ENCODE measurements around the gene CAMSAP1. TPM values are rescaled to one million over a fixed set of nuclear protein-coding genes. Genes with fewer than 3 reads are reported as not detected.

CAMSAP1 gene
- total RNA-seq, 2 donors from 2014 or later = 19.4 to 21.4 TPM

DNA sequence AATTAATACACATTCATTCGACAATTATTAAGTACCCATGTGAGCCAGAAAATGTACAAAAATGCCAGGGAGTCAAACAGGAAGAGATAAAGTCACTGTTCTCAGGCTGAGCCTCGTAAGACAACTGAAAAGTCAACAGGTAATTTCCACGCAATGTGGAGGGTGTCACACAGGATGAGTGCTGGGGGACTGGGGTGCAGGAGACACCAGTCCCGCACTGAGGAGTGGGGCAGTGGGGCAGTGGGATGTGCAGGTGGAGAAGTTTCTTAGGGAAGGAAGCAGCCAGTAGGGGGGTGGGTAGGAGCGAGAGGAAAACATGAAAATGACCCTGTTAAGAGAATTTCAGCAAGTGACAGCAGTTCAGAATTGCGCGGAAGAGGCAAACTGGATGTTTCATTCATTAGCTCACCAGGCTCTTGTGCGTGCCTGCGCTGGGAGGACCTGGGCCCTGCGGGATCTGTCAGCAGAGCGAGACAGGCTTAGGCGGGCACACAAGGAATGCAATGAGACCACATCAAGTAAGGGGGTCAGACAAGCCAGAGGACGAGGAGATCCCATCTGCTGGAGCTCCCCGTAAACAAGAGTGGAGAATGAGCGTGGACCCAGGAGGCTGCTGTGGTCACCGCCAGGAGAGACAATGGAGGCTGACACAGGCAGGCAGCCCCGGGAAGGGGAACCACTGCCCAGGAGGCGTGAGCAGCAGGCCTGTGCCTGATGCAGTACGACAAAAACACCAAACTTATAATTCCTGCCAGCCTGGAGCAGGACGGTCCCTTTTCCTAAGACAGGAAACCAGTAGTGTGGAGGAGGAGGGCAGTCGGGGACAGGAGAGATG is 21.0 kb downstream of the CAMSAP1 start:
- no peaks in the 10 kb centered on the region for H3K27me3 ChIP-seq
- TF ChIP-seq, protein P1, sequence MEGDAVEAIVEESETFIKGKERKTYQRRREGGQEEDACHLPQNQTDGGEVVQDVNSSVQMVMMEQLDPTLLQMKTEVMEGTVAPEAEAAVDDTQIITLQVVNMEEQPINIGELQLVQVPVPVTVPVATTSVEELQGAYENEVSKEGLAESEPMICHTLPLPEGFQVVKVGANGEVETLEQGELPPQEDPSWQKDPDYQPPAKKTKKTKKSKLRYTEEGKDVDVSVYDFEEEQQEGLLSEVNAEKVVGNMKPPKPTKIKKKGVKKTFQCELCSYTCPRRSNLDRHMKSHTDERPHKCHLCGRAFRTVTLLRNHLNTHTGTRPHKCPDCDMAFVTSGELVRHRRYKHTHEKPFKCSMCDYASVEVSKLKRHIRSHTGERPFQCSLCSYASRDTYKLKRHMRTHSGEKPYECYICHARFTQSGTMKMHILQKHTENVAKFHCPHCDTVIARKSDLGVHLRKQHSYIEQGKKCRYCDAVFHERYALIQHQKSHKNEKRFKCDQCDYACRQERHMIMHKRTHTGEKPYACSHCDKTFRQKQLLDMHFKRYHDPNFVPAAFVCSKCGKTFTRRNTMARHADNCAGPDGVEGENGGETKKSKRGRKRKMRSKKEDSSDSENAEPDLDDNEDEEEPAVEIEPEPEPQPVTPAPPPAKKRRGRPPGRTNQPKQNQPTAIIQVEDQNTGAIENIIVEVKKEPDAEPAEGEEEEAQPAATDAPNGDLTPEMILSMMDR (IDR thresholded peaks at IDR 0.05) = no peak
- no peak overlapping the region for H3K4me3 ChIP-seq
- H3K36me3 ChIP-seq = no peaks in the 10 kb centered on the region
- H3K9me3 ChIP-seq = no peaks in the 10 kb centered on the region
- no peak for DNase-seq (ENCODE audit: low spot score)
- H3K27ac ChIP-seq = no peak overlapping the region
- H3K4me1 ChIP-seq = peaks cover 0 to 59% of the 10 kb centered on the region in 2 donors

DNA sequence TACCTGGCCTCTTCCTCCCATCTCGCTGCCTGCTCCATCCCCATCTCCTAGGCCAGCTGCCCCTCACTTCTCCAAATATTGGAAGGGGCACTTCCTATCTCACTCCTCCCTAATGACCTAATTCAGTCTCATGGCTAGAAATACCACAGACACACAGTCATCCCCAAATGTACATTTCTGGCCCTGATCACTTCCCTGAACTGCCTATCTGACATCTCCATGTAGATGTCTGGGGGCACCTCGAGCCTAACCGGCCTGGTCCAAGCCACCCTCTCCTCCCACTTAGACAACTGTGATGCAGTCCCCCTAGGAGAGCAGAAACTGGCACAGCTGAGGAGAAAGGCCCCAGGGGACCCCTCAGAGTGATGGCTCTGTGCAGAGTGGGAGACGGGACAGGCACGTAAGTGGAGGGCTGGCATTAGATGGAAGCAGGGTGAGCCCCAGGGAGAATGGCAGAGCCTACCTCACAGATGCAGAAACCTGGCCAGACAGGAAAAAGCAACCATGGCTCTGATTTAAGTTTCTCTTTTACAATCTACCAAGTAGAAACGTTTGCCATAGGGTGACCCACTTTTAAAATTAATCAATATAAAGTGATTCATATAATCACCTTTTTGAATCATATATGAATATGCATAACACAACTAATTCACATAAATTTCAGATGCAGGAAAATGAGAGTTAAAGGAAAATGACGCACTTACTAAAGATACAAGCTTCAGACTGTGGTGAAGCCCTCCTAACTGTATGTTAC is 22.1 kb downstream of the CAMSAP1 start:
- H3K9me3 ChIP-seq = no peaks in the 10 kb centered on the region
- no peaks in the 10 kb centered on the region for H3K27me3 ChIP-seq
- no peak for DNase-seq (ENCODE audit: low spot score)
- TF ChIP-seq, protein P1 (IDR thresholded peaks at IDR 0.05) = no peak
- H3K4me3 ChIP-seq = no peak overlapping the region
- peaks cover 0 to 48% of the 10 kb centered on the region in 2 donors for H3K4me1 ChIP-seq
- H3K27ac ChIP-seq = no peak overlapping the region
- no peaks in the 10 kb centered on the region for H3K36me3 ChIP-seq

DNA sequence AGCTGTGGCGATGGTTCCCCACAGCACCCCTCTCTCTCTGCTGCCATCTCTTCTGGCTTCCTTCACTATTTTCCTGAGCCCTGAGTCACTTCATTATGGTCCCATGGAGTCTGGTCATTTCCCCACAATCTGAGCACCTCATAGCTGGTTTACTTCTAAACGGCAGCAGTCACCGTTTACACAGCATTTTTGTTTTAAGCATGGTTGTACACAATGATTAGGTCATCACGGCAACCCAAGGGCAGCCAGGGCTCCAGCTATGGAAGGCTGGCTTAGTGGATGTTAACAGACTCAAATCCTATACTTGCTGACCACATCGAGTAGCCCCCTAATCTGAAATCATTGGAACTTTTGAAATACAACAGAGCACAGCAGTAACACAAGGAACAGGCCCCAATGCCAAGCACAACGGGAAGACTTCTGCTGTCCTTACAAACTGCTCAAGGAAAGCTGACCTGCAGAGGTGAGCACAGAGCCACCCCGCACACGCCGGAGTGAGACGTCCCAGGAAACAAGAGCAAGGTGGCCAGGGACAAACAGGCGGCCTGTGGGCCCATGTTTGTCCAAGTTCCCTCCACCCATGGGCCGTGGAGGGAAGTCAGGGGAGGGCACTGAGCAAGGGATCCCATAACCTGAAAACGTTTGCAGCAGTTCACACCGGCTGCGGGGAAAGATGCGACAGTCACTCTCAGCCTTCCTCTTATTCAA is 22.9 kb downstream of the CAMSAP1 start:
- H3K4me1 ChIP-seq = peaks cover 0 to 43% of the 10 kb centered on the region in 2 donors
- H3K9me3 ChIP-seq = no peaks in the 10 kb centered on the region
- H3K27me3 ChIP-seq = no peaks in the 10 kb centered on the region
- H3K36me3 ChIP-seq = no peaks in the 10 kb centered on the region
- TF ChIP-seq, protein P1 (IDR thresholded peaks at IDR 0.05) = no peak
- DNase-seq (ENCODE audit: low spot score) = no peak
- H3K4me3 ChIP-seq = no peak overlapping the region
- no peak overlapping the region for H3K27ac ChIP-seq

DNA sequence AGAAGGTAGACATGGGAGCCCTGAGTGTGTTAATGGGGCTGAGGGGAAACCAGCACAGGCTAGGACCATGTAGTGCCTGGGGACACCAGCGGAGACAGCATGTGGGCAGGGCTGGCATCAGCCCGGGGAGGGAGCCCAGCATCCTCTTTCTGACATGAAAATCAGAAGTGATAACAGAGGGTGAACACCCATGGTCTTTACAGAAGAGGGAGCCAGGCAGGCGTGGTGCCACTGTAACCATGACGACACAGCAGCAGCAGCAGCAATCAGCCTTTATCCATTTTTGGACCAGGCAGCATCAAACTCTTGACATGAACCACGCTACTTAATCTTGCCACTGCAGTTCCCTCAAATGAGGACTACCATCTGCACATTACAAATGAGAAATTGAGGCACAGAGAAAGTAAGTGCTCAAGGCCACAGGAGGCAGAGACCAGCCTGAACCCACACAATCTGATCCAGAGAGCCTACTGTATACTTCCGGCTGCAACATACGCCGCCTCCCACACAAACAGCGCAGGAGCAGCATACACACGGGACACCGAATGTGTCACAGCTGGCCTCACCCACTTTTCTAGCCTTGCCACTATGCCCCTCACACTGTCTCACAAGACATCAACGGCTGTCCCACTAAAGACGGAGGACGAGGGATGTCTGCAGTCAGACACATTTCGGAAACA is 23.8 kb downstream of the CAMSAP1 start:
- Histone ChIP-seq H3K27ac (no peak overlapping the region), H3K27me3 (no peaks in the 10 kb centered on the region), H3K4me3 (no peak overlapping the region), H3K4me1 (peaks cover 0 to 46% of the 10 kb centered on the region in 2 donors), H3K9me3 (no peaks in the 10 kb centered on the region), H3K36me3 (no peaks in the 10 kb centered on the region)
- TF ChIP-seq, protein P1 (IDR thresholded peaks at IDR 0.05) = no peak
- no peak for DNase-seq (ENCODE audit: low spot score)

DNA sequence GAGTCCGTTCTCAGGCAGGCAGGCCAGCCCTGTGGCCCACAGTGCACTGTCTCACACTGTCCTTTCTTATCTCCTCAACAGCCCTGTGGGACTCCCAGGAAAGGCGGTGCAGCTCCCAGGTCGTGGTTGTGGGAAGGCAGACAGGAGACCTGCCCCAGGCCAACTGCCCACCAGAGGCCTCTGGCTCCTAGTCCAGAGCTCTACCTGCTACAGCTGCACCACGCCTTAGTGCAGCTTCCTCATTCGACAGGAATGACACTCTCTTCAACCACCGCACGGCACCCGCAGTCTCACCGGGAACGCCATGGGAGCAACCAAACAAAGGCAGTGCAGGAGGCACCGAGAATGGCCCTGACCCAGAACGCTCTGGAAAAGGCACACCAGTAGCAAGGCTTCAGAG is 25.3 kb downstream of the CAMSAP1 start:
- Histone ChIP-seq H3K9me3 (no peaks in the 10 kb centered on the region), H3K36me3 (no peaks in the 10 kb centered on the region), H3K27me3 (no peaks in the 10 kb centered on the region), H3K4me3 (no peak overlapping the region), H3K4me1 (peaks cover 0 to 31% of the 10 kb centered on the region in 2 donors), H3K27ac (no peak overlapping the region)
- no peak for DNase-seq (ENCODE audit: low spot score)
- TF ChIP-seq, protein P1 (IDR thresholded peaks at IDR 0.05) = no peak

Measured in right atrium auricular region (tissue), 2 donors.